IPS-18a (cell line): Measurements from ENCODE around the gene NOXA1.

Experiments used
- H3K27ac ChIP-seq: one replicate; pipeline ENCODE4 v1.5.1; 2013; ENCODE audit warnings: low read length
- H3K27me3 ChIP-seq: one replicate; pipeline ENCODE4 v1.6.1; 2013; ENCODE audit warnings: mild to moderate bottlenecking, low read length; ENCODE audit not compliant: control insufficient read depth, insufficient read depth
- H3K36me3 ChIP-seq: one replicate; pipeline ENCODE4 v1.6.1; 2013; ENCODE audit warnings: low read depth, low read length; ENCODE audit not compliant: control insufficient read depth
- H3K4me1 ChIP-seq: one replicate; pipeline ENCODE4 v1.6.1; 2013; ENCODE audit warnings: low read depth, low read length; ENCODE audit not compliant: control insufficient read depth
- H3K4me3 ChIP-seq: one replicate; pipeline ENCODE4 v1.5.1; 2013; ENCODE audit warnings: low read length
- H3K9ac ChIP-seq: one replicate; pipeline ENCODE4 v1.6.1; 2013; ENCODE audit warnings: mild to moderate bottlenecking, low read length, moderate library complexity
- H3K9me3 ChIP-seq: one replicate; pipeline ENCODE4 v1.6.1; 2013; ENCODE audit warnings: low read depth, low read length; ENCODE audit not compliant: control insufficient read depth

Gene NOXA1

GRCh38 chr9:137475666-137476065 is 52.5 kb downstream of the NOXA1 start:
- no peak overlapping the region for H3K9ac ChIP-seq
- no peaks in the 10 kb centered on the region for H3K36me3 ChIP-seq
- no peaks in the 10 kb centered on the region for H3K9me3 ChIP-seq
- H3K4me3 ChIP-seq, result no peak overlapping the region
- H3K27ac ChIP-seq, result no peak overlapping the region
- no peaks in the 10 kb centered on the region for H3K4me1 ChIP-seq
- no peaks in the 10 kb centered on the region for H3K27me3 ChIP-seq

GRCh38 chr9:137476856-137477255 is 53.7 kb downstream of the NOXA1 start:
- H3K27me3 ChIP-seq, result no peaks in the 10 kb centered on the region
- H3K27ac ChIP-seq, result no peak overlapping the region
- no peak overlapping the region for H3K4me3 ChIP-seq
- no peaks in the 10 kb centered on the region for H3K36me3 ChIP-seq
- no peaks in the 10 kb centered on the region for H3K9me3 ChIP-seq
- no peak overlapping the region for H3K9ac ChIP-seq
- no peaks in the 10 kb centered on the region for H3K4me1 ChIP-seq

DNA sequence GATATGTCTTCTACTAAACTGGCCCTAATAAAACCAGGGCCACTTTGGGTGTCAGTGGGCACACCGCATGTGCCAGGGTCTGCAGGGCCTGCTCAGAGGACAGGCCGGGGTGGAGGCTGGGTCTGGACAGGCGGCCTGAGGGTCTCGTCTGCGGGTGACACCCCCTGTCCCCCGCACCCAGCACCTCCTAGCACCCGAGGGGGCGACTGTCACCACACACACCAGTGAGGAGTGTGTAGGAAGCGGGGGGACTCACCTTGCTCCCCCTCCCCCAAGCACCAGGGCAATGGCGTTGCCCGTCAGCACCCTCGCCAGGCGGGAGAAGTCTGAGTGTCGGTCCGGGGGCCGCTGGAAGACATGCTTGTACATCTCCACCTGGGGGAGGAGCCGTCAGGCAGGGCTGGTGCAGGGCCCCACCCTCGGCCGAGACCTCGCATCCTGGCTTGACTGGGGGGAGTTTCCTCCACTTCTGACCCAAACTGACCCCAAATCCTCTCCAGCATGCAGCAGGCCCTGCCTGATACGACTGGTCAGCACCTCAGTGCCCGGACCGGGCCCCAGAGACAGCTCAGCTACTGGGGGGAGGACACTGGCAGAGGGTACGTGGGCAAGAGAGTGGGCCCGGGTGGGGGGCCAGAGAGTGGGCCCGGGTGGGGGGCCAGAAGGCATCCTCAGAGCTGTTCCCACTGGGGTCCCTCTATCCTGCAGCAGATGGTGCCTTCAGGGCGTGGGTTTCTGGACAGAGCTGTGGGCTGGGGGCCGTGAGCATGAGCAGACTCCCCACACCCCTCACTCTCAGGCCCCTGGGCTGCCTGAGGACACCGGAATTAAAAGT is 54.8 kb downstream of the NOXA1 start:
- no peak overlapping the region for H3K9ac ChIP-seq
- H3K4me1 ChIP-seq, result no peaks in the 10 kb centered on the region
- no peaks in the 10 kb centered on the region for H3K9me3 ChIP-seq
- H3K4me3 ChIP-seq, result no peak overlapping the region
- H3K36me3 ChIP-seq, result no peaks in the 10 kb centered on the region
- H3K27ac ChIP-seq, result no peak overlapping the region
- H3K27me3 ChIP-seq, result no peaks in the 10 kb centered on the region

- Histone ChIP-seq H3K9me3 (no peaks in the 10 kb centered on the region), H3K27ac (no peak overlapping the region), H3K27me3 (no peaks in the 10 kb centered on the region), H3K9ac (no peak overlapping the region), H3K36me3 (no peaks in the 10 kb centered on the region), H3K4me1 (no peaks in the 10 kb centered on the region), H3K4me3 (no peak overlapping the region)
Observed at GRCh38 chr9:137478613-137478961, 55.4 kb downstream of the NOXA1 start.

- H3K4me3 ChIP-seq, result no peak overlapping the region
- H3K9ac ChIP-seq, result no peak overlapping the region
- H3K36me3 ChIP-seq, result no peaks in the 10 kb centered on the region
- no peak overlapping the region for H3K27ac ChIP-seq
- no peaks in the 10 kb centered on the region for H3K4me1 ChIP-seq
- H3K9me3 ChIP-seq, result no peaks in the 10 kb centered on the region
- H3K27me3 ChIP-seq, result no peaks in the 10 kb centered on the region
Observed at GRCh38 chr9:137478962-137479861, 56.0 kb downstream of the NOXA1 start.

GRCh38 chr9:137479892-137480685 is 56.9 kb downstream of the NOXA1 start:
- no peak overlapping the region for H3K27ac ChIP-seq
- no peak overlapping the region for H3K9ac ChIP-seq

GRCh38 chr9:137480686-137481683 is 57.8 kb downstream of the NOXA1 start:
- Histone ChIP-seq H3K4me1 (no peaks in the 10 kb centered on the region), H3K27me3 (no peaks in the 10 kb centered on the region), H3K9me3 (no peaks in the 10 kb centered on the region), H3K27ac (no peak overlapping the region), H3K36me3 (no peaks in the 10 kb centered on the region), H3K4me3 (no peak overlapping the region), H3K9ac (no peak overlapping the region)

More at GRCh38 chr9:137479892-137480685, 56.9 kb downstream of the NOXA1 start:
- no peaks in the 10 kb centered on the region for H3K36me3 ChIP-seq
- no peaks in the 10 kb centered on the region for H3K27me3 ChIP-seq
- H3K9me3 ChIP-seq, result no peaks in the 10 kb centered on the region
- H3K4me1 ChIP-seq, result no peaks in the 10 kb centered on the region
- no peak overlapping the region for H3K4me3 ChIP-seq

DNA sequence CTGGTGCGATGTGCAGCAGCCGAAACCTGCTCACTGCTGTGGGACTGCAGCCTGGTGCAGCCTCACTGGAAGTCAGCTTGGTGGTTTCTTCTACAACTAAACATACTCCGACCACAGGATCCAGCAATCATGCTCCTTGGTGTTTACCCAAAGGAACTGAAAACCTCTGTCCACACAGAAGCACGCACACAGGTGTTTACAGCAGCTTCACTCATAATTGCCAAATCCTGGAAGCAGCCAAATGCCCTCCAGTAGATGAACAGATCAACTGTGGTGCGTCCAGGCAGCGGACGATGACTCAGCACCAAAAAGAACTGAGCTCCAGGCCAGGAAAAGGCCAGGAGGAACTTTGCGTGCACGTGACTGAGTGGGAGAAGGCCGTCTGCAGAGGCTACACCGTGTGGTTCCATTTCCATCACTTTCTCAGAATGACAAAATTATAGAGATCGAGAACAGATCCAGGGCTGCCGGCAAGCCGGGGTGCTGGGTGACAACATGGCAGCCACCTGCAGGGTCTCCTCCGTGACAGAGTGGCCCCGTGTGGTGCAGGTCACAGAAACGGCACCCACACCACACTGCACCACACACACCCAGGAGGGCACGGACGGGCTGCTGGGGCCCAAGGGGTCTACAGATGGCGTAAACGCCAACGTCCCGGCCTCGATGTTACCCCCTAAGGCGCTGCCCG is 59.0 kb downstream of the NOXA1 start:
- no peaks in the 10 kb centered on the region for H3K9me3 ChIP-seq
- no peak overlapping the region for H3K4me3 ChIP-seq
- H3K27ac ChIP-seq, result no peak overlapping the region
- H3K4me1 ChIP-seq, result no peaks in the 10 kb centered on the region
- H3K27me3 ChIP-seq, result no peaks in the 10 kb centered on the region
- no peaks in the 10 kb centered on the region for H3K36me3 ChIP-seq
- no peak overlapping the region for H3K9ac ChIP-seq
